ENCODE data around the gene ULK4.

The ULK4 gene

GRCh38 chr3:41580274-41580959 lies 381.5 kb downstream of the ULK4 start:
- Histone ChIP-seq H3K27me3 (no peaks in the 10 kb centered on the region), H3K27ac (no peak overlapping the region), H3K4me1 (ENCODE audit: control insufficient read depth in 1 of 2, insufficient read depth in 1 of 2, low read depth in 1 of 2, low read length in 1 of 2) (no peaks in the 10 kb centered on the region), H3K36me3 (no peaks in the 10 kb centered on the region), H3K4me3 (ENCODE audit: low read depth in 1 of 2, low read length in 1 of 2) (no peak overlapping the region), H3K9me3 (no peaks in the 10 kb centered on the region)
- TF ChIP-seq CTCF (IDR thresholded peaks at IDR 0.05): no peak

GRCh38 chr3:41579861-41580260 lies 382.0 kb downstream of the ULK4 start:
- no peaks in the 10 kb centered on the region for H3K36me3 ChIP-seq
- H3K9me3 ChIP-seq: no peaks in the 10 kb centered on the region
- no peak overlapping the region for H3K4me3 ChIP-seq (ENCODE audit: low read depth in 1 of 2, low read length in 1 of 2)
- H3K27ac ChIP-seq: no peak overlapping the region
- H3K27me3 ChIP-seq: no peaks in the 10 kb centered on the region
- H3K4me1 ChIP-seq (ENCODE audit: control insufficient read depth in 1 of 2, insufficient read depth in 1 of 2, low read depth in 1 of 2, low read length in 1 of 2): no peaks in the 10 kb centered on the region
- TF ChIP-seq CTCF (IDR thresholded peaks at IDR 0.05): no peak

GRCh38 chr3:41578798-41579197 lies 383.1 kb downstream of the ULK4 start:
- Histone ChIP-seq H3K4me3 (ENCODE audit: low read depth in 1 of 2, low read length in 1 of 2) (no peak overlapping the region), H3K4me1 (ENCODE audit: control insufficient read depth in 1 of 2, insufficient read depth in 1 of 2, low read depth in 1 of 2, low read length in 1 of 2) (no peaks in the 10 kb centered on the region), H3K9me3 (no peaks in the 10 kb centered on the region), H3K36me3 (no peaks in the 10 kb centered on the region), H3K27ac (no peak overlapping the region), H3K27me3 (no peaks in the 10 kb centered on the region)
- no peak for TF ChIP-seq CTCF (IDR thresholded peaks at IDR 0.05)

- Histone ChIP-seq H3K9me3 (no peaks in the 10 kb centered on the region), H3K27me3 (no peaks in the 10 kb centered on the region), H3K36me3 (no peaks in the 10 kb centered on the region), H3K27ac (no peak overlapping the region), H3K4me3 (ENCODE audit: low read depth in 1 of 2, low read length in 1 of 2) (no peak overlapping the region), H3K4me1 (ENCODE audit: control insufficient read depth in 1 of 2, insufficient read depth in 1 of 2, low read depth in 1 of 2, low read length in 1 of 2) (no peaks in the 10 kb centered on the region)
- no peak for TF ChIP-seq CTCF (IDR thresholded peaks at IDR 0.05)
Observed at GRCh38 chr3:41575724-41576123, 386.2 kb downstream of the ULK4 start.

- Histone ChIP-seq H3K27me3 (no peaks in the 10 kb centered on the region), H3K9me3 (no peaks in the 10 kb centered on the region), H3K36me3 (no peaks in the 10 kb centered on the region), H3K27ac (no peak overlapping the region), H3K4me3 (ENCODE audit: low read depth in 1 of 2, low read length in 1 of 2) (no peak overlapping the region), H3K4me1 (ENCODE audit: control insufficient read depth in 1 of 2, insufficient read depth in 1 of 2, low read depth in 1 of 2, low read length in 1 of 2) (no peaks in the 10 kb centered on the region)
- TF ChIP-seq CTCF (IDR thresholded peaks at IDR 0.05): no peak
Observed at GRCh38 chr3:41574900-41575299, 387.0 kb downstream of the ULK4 start.

Measured in neutrophil (primary cell).